ENCODE data around the gene RAP1GDS1. TPM values are rescaled to one million over a fixed set of nuclear protein-coding genes. Genes with fewer than 3 reads are reported as not detected.

The RAP1GDS1 gene
- polyA plus RNA-seq, 1 experiment: 74.6 TPM

- TF ChIP-seq CTCF (IDR thresholded peaks at IDR 0.05; ENCODE audit: low read depth, low read length): no peak
- H3K9me3 ChIP-seq (ENCODE audit: control insufficient read depth, insufficient read depth, low read length): no peaks in the 10 kb centered on the region
- no peak overlapping the region for H3K4me3 ChIP-seq (ENCODE audit: low read depth, low read length)
- H3K27me3 ChIP-seq (ENCODE audit: control insufficient read depth, insufficient read depth, low read length): no peaks in the 10 kb centered on the region
- POLR2A ChIA-PET: no interaction called here
- no peak overlapping the region for H3K27ac ChIP-seq (ENCODE audit: low read depth, low read length)
- CTCF ChIA-PET: no interaction called here
- peak; percentile 21 for DNase-seq (ENCODE audit: low read depth, low spot score)
Measured at GRCh38 chr4:98374643-98375042, 113.5 kb downstream of the RAP1GDS1 start.

DNA sequence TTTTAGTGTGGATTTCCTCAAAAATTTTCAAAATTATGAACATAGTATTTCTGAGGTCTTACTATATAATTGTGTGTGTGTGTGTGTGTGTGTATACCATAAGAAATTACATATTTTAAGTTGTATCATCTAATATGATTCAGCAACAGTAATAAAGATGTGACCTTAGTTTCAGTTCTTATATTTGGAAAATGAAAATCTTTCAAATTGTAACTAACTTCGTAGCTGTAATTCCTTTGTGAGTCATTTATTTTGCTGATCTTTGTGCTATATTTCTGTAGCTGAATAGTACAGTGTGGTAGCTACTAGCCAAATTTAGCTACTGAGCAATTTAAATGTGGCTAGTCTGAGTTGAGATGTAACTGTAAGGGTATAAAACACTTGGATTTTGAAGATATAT, 116.4 kb downstream of the RAP1GDS1 start:
- ChIA-PET POLR2A (interaction anchor here (0.7 kb wide), 2 partner anchors 140 to 281 kb away, joined by 3 read pairs; partner anchors contain the start of gene TSPAN5), CTCF (interaction anchor here (0.5 kb wide), 1 partner anchor 214 kb away, joined by 3 read pairs; no protein-coding TSS in a partner anchor)
- H3K4me3 ChIP-seq (ENCODE audit: low read depth, low read length): no peak overlapping the region
- no peaks in the 10 kb centered on the region for H3K27me3 ChIP-seq (ENCODE audit: control insufficient read depth, insufficient read depth, low read length)
- DNase-seq (ENCODE audit: low read depth, low spot score): no peak
- no peak overlapping the region for H3K27ac ChIP-seq (ENCODE audit: low read depth, low read length)
- no peaks in the 10 kb centered on the region for H3K9me3 ChIP-seq (ENCODE audit: control insufficient read depth, insufficient read depth, low read length)
- no peak for TF ChIP-seq CTCF (IDR thresholded peaks at IDR 0.05; ENCODE audit: low read depth, low read length)

- no peak for DNase-seq (ENCODE audit: low read depth, low spot score)
- CTCF ChIA-PET: interaction anchor here (0.8 kb wide), 1 partner anchor 9 kb away, joined by 3 read pairs; no protein-coding TSS in a partner anchor
- POLR2A ChIA-PET: no interaction called here
- no peak for TF ChIP-seq CTCF (IDR thresholded peaks at IDR 0.05; ENCODE audit: low read depth, low read length)
- Histone ChIP-seq H3K9me3 (ENCODE audit: control insufficient read depth, insufficient read depth, low read length) (no peaks in the 10 kb centered on the region), H3K4me3 (ENCODE audit: low read depth, low read length) (no peak overlapping the region), H3K27ac (ENCODE audit: low read depth, low read length) (no peak overlapping the region), H3K27me3 (ENCODE audit: control insufficient read depth, insufficient read depth, low read length) (no peaks in the 10 kb centered on the region)
Measured at GRCh38 chr4:98381306-98381705, 120.1 kb downstream of the RAP1GDS1 start.

DNA sequence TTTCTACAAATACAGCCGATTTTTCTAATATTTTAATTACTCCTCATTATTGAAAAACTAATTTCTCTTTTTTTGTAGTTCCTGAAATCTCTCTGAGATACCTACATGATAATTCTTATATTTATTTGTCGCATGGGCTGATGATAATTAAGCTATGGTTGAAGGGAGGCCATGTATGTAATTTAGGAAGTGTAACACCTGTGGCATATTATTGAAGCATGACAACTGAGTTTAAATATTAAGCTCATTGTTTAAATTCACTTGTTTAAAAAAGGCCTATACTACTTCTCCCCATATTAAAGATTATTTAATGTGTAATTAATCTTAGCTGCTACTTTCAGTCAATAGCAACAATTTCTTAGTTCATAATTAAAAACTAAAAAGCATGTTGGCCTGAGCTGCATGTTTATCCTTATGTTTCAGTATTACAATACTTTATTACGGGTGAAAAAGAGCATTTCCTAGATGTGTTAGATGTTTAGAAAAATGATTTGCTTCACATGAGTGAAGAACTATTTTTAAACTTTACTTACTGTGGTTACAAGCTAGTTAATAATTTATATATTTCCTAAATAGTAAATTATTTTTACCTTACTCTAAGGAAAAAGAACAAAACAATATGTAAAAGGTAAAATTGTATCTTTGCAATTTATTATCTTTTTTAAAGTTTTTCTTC, 122.4 kb downstream of the RAP1GDS1 start:
- POLR2A ChIA-PET: no interaction called here
- Histone ChIP-seq H3K27me3 (ENCODE audit: control insufficient read depth, insufficient read depth, low read length) (no peaks in the 10 kb centered on the region), H3K4me3 (ENCODE audit: low read depth, low read length) (no peak overlapping the region), H3K9me3 (ENCODE audit: control insufficient read depth, insufficient read depth, low read length) (no peaks in the 10 kb centered on the region), H3K27ac (ENCODE audit: low read depth, low read length) (no peak overlapping the region)
- no peak for DNase-seq (ENCODE audit: low read depth, low spot score)
- TF ChIP-seq CTCF (IDR thresholded peaks at IDR 0.05; ENCODE audit: low read depth, low read length): no peak
- CTCF ChIA-PET: interaction anchor here (0.7 kb wide), 1 partner anchor 11 kb away, joined by 3 read pairs; no protein-coding TSS in a partner anchor

DNA sequence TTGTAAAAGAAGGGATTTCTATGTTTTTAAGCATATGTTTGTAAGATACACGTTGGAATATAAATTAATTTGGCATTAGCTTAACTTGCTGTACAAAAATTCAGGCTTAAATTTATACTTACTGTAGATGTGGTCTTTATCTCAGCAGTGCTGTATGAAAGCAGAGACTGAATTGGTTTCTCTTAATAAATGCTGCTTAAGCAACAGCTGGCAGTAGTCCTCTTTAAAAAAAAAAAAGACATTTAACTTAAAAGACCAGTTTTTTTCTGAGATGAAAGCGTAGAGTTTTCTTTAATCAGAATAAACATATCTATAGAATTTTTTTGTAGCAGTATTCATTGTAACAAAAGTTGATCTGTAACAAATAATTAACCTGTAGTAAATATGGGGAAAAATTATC, 124.6 kb downstream of the RAP1GDS1 start:
- no peak for DNase-seq (ENCODE audit: low read depth, low spot score)
- Histone ChIP-seq H3K4me3 (ENCODE audit: low read depth, low read length) (no peak overlapping the region), H3K9me3 (ENCODE audit: control insufficient read depth, insufficient read depth, low read length) (no peaks in the 10 kb centered on the region), H3K27me3 (ENCODE audit: control insufficient read depth, insufficient read depth, low read length) (no peaks in the 10 kb centered on the region), H3K27ac (ENCODE audit: low read depth, low read length) (no peak overlapping the region)
- ChIA-PET CTCF (no interaction called here), POLR2A (no interaction called here)
- no peak for TF ChIP-seq CTCF (IDR thresholded peaks at IDR 0.05; ENCODE audit: low read depth, low read length)

Data from AG04450 (cell line).